ENCODE measurements around the gene LRRN1.
"Not testable (repeated sequence)": the region's sequence is repeated elsewhere in the genome, so short reads cannot be mapped to it uniquely, and the experiment has no call there.

The LRRN1 gene

GRCh38 chr3:3815206-3815605 lies 16.0 kb downstream of the LRRN1 start:
- FAIRE-seq = no peak

GRCh38 chr3:3816034-3816433 lies 16.8 kb downstream of the LRRN1 start:
- FAIRE-seq = no peak

GRCh38 chr3:3817865-3818264 lies 18.6 kb downstream of the LRRN1 start:
- no peak for FAIRE-seq

GRCh38 chr3:3821777-3822176 lies 22.5 kb downstream of the LRRN1 start:
- no peak for FAIRE-seq

GRCh38 chr3:3825035-3825434 lies 25.8 kb downstream of the LRRN1 start:
- FAIRE-seq = no peak

GRCh38 chr3:3826521-3826920 lies 27.3 kb downstream of the LRRN1 start:
- no peak for FAIRE-seq

- FAIRE-seq = no peak
Observed at GRCh38 chr3:3827111-3827510, 27.9 kb downstream of the LRRN1 start.

- FAIRE-seq = not testable (repeated sequence)
Observed at GRCh38 chr3:3828417-3828816, 29.2 kb downstream of the LRRN1 start.

- no peak for FAIRE-seq
Observed at GRCh38 chr3:3836845-3837244, 37.6 kb downstream of the LRRN1 start.

- no peak for FAIRE-seq
Observed at GRCh38 chr3:3842356-3842755, 43.1 kb downstream of the LRRN1 start.

GRCh38 chr3:3847994-3848922 lies 49.0 kb downstream of the LRRN1 start:
- FAIRE-seq = no peak

- FAIRE-seq = no peak
Observed at GRCh38 chr3:3848923-3849275, 49.7 kb downstream of the LRRN1 start.

GRCh38 chr3:3851621-3852323 lies 52.5 kb downstream of the LRRN1 start:
- FAIRE-seq = no peak

- FAIRE-seq = no peak
Observed at GRCh38 chr3:3853544-3853943, 54.3 kb downstream of the LRRN1 start.

GRCh38 chr3:3855056-3855455 lies 55.8 kb downstream of the LRRN1 start:
- no peak for FAIRE-seq

GRCh38 chr3:3860235-3860634 lies 61.0 kb downstream of the LRRN1 start:
- FAIRE-seq = no peak

GRCh38 chr3:3862534-3862933 lies 63.3 kb downstream of the LRRN1 start:
- FAIRE-seq = no peak

- FAIRE-seq = no peak
Observed at GRCh38 chr3:3875491-3875890, 76.3 kb downstream of the LRRN1 start.

- FAIRE-seq = no peak
Observed at GRCh38 chr3:3881050-3881449, 81.8 kb downstream of the LRRN1 start.

GRCh38 chr3:3887311-3887710 lies 88.1 kb downstream of the LRRN1 start:
- FAIRE-seq = not testable (repeated sequence)

- FAIRE-seq = no peak
Observed at GRCh38 chr3:3893590-3893989, 94.4 kb downstream of the LRRN1 start.
